GM19324 (cell line): ENCODE results near the gene SORL1.

Experiments used
- ATAC-seq: cut with Tn5 transposase; IDR thresholded peaks from one replicate; pipeline ENCODE4 v1.9.1; 2021; ENCODE audit warnings: mild to moderate bottlenecking, moderate library complexity; ENCODE audit not compliant: unreplicated experiment, low FRiP score

The SORL1 gene

DNA sequence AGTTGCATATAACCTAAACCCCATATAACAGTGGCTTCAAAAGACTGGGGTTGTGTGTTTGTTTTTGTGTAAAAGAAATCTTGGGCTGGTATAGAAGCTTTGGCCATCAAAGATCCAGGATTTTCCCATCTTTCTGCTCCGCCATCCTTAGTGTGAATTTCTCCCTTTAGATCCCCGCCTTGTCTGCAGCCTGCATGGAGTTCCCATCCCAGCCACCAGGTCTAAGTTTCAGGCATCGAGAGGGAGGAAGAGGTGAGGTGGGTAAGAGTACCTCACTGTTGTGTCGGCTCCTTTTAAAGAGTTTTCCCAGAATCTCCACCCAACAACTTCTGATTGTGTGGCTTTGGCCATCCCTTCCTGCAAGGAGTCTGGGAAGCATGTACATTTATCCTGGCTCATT, 196.2 kb downstream of the SORL1 start:
- ATAC-seq = no peak

DNA sequence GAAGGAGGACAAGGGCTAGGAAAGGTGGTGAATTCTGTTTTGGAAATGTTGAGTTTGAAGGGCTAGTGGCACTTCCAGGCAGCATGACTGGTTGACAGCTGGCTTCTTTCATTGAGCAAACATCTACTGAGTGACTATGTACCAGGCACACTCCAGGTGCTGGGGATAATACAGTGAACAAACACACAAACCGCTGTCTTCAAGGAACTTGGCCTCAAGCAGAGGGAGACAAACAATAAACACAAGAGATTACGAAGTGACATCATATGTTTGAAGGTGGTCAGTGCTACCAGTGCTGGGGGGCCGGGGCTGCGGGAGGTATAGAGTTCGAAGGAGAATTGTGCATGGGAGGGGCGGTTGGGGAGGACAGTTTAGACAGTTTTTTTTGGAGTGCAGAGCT, 197.7 kb downstream of the SORL1 start:
- ATAC-seq = no peak

DNA sequence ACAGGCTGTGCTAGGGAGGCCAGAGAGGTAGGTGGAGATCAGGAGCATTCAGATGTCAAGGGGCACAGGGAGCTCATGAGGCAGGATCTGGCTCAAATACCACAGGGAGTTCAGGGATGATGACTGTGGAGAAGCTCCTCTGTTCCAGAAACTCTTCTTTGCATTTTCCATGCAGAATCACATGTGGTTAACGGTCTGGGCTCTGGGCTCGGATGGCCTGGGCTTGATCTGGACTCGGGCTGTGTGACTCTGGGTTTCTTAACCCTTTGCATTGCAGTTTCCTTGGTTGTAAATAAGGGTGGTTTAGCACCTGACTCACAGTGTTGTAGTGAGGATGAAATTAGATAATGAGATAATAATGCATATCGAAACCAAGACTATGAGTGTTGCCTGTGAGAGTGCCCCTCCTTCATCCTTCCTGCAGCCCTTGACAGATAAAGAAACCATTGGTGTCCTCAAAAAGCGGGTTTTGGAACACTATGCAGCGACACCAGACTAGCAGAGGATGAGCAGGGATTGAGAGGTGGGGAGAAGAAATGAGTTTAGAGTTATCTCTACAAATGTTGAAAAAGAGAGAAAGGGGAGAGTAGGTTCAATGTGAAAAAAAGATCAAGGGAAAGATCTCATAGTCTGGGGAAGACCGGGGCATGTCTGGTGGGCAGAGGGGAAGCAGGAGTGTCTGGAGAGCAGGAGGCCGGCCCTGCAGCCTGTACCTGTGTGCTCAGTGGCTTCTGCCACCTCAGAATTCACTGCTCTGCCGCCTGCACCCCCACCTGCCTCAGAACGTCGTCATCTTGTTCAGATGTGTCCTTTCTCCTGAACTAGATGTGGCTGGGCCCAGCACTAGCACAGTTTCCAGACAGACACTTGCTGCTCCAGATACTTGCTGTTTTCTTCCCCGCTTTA, 198.5 kb downstream of the SORL1 start:
- ATAC-seq = no peak

DNA sequence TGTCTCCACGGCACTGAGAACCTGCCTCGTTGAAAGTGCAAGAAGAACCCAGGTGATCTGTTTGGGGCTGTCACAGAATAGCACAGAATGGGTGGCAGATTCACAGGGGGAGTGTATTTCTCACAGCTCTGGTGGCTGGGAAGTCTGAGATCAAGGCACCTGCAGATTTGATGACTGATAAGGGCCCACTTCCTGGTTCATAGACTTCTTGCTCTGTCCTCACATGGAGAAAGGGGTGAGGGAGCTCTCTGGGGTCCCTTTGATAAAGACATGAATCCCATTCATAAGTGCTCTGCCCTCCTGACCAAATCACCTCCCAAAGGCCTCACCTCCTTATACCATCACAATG, 199.1 kb downstream of the SORL1 start:
- ATAC-seq = no peak

DNA sequence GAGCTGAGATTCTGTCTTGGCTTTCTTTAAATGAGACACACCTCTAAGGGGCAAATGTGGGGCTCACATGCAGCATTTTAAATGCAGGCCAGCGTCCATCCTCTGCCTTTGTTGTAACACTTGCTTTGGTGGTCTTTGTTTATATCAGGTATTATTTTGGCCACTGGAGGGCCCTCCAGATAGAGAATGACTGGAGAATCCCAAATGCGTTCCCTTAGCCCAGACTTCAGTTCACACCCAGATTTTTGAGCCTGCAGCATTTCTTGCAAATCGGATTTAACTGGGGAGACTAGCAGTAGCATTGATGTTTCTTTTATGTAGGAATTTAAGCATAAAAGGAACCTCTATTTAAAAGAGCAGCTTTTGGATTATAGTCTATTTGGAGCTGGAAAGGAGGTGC, 200.9 kb downstream of the SORL1 start:
- no peak for ATAC-seq

DNA sequence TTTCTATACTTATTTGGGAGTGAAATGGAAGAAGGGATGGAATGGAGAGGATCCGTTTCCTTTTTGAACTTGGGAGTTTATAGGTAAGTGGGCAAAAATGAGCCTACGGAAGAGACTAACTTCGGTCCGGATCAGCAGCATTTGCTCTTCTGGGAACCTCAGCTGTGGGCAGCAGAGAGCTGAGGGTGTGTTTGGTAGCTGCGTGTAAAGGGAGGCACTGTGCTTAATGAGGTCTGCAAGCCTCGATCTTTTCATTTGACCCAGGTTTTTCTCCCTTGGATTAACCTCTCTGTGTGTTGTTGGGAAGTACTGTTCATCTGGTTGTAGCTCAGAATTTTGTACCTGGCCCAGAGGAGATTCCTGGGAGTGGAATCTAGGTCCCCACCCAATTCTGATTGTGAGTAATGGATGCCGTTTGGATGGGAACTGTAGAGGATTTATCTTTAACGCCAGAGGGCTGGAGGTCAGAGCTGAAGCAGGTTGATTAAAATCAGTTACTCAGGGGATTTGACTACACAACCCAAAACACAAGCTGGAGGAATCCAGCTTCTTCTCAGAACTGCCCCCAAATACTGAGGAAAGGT, 202.2 kb downstream of the SORL1 start:
- no peak for ATAC-seq

DNA sequence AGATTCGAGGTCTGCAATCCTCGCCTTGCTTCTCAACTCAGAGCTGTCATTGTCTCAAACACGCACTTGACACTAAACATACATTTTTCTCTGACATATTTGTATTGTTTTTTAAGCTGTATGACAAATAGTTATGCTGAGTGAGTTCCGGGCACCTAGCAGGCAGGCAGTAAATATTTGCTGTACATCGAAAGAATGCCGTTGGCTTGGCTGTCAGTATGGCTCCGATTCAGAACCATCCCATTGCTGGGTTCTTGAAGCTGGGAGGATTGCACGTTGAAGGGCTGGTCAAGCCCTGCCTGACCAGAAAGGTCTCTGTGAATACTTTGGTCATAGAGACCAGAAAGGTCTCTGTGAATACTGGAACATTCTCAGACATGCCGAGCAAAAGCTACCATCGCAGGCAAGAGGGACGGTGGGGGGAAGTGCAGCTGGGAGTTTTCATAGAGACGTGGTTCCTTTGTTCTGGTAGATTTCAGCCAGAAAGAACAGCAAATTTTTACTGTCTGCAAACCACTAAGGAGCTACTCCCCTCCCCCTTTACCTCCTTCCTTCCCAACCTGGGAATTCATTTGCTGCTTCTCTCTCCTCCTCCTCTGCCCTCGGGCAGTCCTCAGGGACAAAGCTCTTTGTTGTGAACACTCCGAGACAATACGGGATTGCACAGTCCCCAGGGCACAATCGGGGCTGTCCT, 202.9 kb downstream of the SORL1 start:
- ATAC-seq = no peak

DNA sequence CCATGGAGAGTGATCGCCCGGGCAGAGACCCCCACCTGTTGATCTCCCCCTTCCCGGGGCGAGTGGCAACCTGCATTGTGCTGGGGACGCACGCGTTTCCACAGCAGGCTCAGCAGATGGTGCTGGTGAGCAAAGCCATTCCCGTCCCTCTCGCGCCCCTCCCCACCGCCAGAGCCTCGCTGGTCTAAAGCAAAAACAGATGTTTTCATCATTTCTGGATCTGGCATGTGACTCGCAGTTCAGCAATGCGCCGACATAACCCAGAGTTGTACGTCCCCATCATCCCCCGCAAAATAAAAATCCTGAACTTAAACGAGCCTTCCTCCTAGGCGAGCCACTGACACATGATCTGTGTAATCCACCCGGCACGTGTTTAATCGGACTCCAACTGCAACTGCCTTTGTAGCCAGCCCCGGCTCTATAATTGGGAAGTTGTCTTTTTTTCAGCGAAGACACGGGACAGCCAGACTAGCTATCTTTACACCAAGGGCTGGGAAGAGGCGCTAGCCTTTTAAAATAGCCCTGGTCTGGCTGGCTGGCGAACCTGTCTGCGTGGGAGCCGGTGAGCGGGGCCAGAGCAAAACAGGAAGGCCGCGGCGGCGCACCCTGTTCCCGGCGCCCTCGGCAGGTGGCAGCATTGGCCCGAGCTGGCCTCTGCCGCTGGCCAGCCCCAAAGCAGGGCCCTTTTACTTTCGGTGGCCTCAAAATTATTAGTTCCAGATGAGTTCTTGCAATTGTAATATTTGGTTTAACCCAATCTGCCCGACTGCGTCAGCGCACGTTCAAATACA, 203.6 kb downstream of the SORL1 start:
- peak; percentile 93 for ATAC-seq

DNA sequence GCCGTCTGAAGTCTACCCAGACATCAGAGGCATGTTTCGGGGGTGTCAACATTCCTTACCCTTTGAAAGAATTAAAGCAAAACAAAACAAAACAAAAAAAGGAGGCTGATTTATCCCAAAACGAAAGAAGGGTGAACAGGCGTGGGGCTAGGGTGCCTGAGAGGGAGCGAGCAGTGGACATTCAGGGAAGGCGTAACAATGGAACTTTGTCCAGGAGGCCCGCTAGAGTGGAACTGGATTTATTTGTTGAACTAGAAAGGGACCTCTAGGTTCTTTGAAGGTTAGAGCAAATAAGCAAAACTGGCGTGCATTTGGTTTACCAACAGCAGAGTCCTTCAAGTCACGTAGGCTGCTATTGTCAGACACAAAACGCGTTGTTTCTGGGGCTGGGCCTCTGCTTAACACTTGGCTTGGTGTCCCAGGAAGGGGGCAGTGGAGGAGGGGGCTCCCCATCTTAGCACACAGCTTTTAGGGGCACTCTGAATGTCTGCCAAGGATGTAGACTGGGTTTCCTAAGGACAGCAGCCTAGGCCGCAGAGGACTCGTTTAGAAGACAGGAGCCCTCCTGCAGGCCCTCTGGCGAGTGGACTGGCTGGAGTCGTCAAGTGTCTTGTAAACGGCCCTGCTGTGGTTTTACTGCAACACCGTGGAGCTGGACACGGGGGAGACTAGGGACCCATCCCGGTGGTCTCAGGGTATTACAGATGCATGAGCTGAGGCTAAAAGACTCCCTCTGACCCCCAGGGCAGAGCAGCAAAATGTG, 204.4 kb downstream of the SORL1 start:
- ATAC-seq = no peak

DNA sequence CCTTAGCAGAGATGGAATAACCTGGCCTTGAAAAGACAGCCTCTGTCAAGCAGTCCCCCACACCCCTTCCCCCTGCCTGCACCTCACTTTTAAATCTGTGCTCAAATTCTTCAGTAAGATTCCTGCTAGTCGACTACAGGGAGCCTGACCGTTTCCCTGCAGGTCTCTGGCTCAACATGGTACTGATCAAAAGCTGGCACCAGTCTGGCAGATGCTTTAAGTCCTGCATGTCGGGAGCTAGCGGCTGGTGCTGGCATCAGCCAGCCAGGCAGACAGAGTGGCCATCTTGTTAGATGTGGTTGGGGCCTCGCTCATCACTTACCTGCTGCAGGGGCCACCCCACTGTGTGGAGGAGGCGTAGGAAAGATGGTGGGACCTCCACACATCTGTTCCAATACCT, 205.0 kb downstream of the SORL1 start:
- no peak for ATAC-seq

DNA sequence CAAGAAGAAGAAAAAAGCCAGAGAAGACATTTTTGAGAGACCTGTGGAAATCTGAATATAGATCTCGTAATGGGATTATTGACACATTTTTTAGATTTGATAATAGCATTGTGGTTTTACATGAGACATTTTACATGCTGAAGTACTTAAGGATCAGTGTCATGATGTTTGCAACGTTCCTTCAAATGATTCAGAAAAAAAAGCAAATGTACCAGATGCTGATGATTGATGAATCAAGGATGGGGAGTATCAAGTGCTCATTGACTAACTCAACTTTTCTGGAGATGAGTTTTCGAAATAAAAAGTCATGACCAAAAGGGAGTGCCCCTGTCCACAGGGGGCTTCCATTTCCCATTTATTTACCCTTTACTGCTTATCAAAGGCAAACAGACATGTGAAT, 207.7 kb downstream of the SORL1 start:
- ATAC-seq = no peak

DNA sequence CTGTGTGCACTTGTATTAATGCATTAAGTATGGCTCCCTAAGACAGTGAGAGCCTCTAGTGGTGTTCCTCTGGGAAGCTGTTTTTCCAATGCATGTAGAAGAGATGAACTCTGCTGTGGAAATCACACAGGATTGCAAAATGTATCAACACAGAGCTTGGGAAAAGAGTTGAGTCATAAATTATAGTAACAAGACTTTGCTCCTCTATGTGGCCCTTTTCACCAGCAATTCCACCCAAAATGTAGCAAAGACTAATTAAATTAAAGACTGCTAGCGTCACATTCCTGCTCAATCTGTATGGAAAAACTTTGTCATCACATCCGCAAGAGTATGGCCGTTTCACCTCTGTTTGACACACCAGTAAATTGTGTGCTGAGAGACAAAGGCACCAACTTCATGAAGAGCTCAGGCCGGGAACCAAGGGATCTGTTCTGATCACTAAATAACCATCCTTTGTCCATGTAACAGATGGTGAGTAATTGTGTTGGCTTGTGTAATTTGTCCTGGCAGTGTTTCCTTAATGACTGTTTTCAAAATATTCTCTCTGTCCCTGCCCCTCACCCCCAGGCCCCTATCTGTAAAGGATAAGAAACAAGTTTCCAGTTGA, 209.9 kb downstream of the SORL1 start:
- ATAC-seq = no peak

DNA sequence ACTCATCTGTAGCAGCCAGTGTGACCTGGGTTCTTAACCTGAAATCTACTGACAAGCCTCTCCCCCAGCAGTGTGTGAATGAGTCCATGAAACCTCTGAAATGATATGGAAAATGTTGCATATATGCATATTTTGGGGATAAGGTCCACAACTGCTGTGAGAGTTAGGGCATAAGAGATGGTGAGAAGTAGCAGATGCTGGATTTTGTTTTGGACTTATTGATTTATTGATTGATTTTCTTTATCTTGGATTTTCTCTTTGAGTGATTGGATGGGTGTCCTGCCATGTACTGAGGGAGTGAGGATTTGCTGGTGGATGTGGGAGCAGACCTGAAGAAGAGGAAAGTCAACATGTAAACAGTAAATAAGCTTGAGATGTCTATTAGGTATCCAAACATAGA, 212.0 kb downstream of the SORL1 start:
- no peak for ATAC-seq

DNA sequence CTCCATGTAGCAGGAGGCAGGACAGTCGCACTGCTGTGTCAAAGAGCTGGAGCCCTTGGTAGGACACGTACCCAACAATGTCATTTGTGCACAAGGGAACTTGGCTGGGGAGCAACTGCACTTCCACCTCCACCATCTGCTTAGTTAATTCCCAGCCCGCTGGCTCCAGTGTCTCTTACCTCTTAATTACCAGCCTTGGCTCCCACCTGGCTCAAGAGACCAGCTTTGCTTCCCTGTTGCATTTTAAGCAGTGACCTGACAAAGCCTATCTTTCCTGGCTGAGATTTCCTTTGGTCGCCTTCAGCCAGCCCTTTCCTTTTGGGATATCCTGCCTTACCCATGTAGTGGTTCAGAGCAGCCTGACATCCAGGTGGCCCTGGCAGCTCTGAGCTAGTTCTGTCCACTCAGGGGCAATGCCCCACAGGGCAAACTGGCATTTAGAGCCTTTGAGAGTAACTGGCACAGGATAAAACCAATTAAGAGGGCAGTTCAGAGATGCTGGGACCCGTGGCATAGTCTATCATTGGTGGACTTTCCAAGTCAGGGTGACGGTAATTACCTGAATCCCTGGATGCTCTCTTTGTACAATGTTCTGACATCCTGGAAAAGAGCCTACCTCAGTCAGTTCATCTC, 213.2 kb downstream of the SORL1 start:
- ATAC-seq = no peak

DNA sequence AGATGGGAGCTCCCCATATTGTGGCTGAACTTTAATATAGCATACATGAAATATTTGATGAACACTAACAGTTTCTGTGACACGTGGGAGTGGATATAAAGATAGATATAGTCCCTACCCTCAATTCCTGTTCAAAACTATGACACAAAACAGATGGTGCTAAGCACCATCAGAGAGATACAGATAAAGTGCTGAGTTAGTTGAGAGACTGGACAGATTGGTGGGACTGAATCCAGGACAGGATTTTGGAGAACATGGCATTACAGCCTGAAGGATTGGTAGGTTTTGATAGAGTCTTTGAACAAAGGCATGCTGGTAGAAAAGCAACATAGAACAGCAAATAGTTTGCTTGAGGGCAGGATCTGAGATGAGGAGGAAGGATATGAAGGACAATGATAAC, 215.7 kb downstream of the SORL1 start:
- no peak for ATAC-seq

DNA sequence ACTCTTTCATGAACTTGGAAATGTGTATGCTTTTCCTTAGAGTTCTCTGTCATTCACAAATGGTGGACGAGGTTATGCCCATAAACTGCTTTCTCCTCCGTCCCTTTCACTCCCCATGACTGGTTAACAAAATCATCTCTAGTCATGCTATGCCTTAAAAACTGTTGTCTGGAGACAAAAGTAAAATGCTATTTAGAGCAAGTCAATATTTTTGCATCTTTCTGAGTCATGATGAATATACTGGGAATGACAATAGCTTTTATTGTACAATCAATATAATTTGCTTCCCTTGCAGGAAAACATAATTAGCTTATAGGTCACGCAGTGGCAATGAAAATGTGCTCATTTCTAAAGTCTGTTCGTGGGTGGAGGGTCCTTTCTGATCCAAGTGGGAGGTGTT, 217.3 kb downstream of the SORL1 start:
- ATAC-seq = no peak

DNA sequence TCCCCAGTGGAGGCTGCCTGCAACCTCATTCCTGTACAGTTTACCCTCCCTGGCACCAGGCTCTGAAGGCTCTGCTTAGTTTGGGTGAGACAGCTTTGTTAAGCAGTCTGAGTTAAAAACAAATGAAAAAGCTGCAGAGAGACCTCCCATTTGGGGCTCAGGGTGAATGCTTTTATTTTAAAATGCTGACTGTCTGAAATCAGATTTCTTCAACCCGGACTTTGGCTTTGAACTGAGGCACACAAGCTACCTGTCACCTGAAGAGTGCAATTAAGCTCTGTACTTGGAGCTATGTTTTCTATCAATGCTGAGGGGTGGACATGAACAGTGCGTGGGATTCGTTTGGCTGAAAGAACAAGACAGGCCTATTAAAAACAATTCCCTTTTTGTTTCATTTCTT, 218.2 kb downstream of the SORL1 start:
- no peak for ATAC-seq

DNA sequence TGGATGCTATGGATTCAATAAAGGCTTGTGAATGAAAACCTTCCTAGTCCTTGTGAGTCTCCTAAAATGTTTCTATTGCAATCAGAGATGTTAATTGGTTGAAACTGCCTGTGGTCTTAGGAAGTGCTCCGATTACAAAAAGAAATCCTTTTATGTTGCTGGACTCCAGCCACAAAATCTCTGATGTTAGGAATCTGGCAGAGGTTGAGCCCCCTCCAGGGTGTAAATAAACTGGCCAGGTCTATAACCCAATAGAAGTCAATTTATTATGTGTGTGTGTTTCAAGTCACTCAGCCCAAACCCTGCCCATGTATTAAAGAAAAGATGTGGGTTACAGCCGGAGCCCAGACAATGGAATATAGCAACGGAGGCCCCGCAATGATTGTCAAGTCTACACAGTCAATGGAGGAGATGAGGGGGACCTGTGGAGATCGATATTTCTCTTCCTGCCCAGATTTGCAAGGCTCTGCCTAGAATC, 218.7 kb downstream of the SORL1 start:
- ATAC-seq = no peak
